ENCODE measurements around the gene CGNL1. TPM values are rescaled to one million over a fixed set of nuclear protein-coding genes. Genes with fewer than 3 reads are reported as not detected.

CGNL1 gene
- total RNA-seq, 1 donor from 2014 or later = 5.4 TPM

DNA sequence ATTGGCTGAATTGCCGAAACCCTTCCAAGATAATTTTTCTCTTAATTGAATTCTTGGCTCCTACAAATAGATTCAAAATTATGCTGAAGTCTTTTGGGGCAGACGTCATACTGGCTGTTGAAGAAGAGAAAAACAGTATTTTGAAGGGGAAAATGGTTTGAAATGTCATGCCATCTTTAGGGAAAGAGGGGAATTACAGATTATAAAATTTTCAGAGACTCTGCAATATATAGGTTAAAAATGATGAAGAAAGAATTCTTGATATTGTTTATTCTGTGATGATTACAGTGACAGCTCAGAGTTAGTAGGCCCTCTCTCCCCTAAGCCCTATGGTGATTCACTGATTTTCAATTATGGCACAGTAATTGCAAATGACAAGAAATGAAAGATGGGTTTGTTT is 86.1 kb downstream of the CGNL1 start:
- Mint-ChIP-seq H3K27ac (ENCODE audit: unreplicated experiment) (no peak overlapping the region), H3K4me1 (ENCODE audit: low read depth, unreplicated experiment) (no peaks in the 10 kb centered on the region), H3K36me3 (ENCODE audit: unreplicated experiment) (no peaks in the 10 kb centered on the region), H3K27me3 (ENCODE audit: unreplicated experiment) (no peaks in the 10 kb centered on the region), H3K9me3 (ENCODE audit: unreplicated experiment) (no peaks in the 10 kb centered on the region), H3K4me3 (ENCODE audit: unreplicated experiment) (no peak overlapping the region)
- DNase-seq = no peak
- TF ChIP-seq, protein P1, sequence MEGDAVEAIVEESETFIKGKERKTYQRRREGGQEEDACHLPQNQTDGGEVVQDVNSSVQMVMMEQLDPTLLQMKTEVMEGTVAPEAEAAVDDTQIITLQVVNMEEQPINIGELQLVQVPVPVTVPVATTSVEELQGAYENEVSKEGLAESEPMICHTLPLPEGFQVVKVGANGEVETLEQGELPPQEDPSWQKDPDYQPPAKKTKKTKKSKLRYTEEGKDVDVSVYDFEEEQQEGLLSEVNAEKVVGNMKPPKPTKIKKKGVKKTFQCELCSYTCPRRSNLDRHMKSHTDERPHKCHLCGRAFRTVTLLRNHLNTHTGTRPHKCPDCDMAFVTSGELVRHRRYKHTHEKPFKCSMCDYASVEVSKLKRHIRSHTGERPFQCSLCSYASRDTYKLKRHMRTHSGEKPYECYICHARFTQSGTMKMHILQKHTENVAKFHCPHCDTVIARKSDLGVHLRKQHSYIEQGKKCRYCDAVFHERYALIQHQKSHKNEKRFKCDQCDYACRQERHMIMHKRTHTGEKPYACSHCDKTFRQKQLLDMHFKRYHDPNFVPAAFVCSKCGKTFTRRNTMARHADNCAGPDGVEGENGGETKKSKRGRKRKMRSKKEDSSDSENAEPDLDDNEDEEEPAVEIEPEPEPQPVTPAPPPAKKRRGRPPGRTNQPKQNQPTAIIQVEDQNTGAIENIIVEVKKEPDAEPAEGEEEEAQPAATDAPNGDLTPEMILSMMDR (IDR thresholded peaks at IDR 0.05; ENCODE audit: partially characterized antibody, unreplicated experiment) = no peak

DNA sequence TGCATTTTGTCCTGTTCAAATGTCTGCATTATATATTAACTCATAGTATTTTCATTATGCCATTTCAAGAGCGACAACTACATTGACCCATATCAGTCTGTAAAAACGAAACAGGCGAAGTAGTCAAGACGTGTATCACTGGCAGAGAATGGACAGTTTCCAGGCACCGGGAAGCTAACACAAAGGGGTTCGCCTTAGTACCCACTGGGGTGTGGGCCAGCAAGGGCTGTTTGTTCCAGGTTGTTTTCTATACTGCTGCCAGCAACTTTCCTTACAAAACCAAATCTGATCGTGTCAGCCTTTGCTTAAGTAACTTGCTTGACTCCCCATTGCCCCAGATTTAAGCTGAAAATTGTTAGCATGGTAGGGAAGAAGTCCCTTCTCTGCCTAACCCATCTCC is 87.1 kb downstream of the CGNL1 start:
- DNase-seq = no peak
- TF ChIP-seq, protein P1 (IDR thresholded peaks at IDR 0.05; ENCODE audit: partially characterized antibody, unreplicated experiment) = no peak
- H3K27ac Mint-ChIP-seq (ENCODE audit: unreplicated experiment) = no peak overlapping the region
- no peaks in the 10 kb centered on the region for H3K9me3 Mint-ChIP-seq (ENCODE audit: unreplicated experiment)
- H3K4me3 Mint-ChIP-seq (ENCODE audit: unreplicated experiment) = no peak overlapping the region
- H3K27me3 Mint-ChIP-seq (ENCODE audit: unreplicated experiment) = no peaks in the 10 kb centered on the region
- no peaks in the 10 kb centered on the region for H3K36me3 Mint-ChIP-seq (ENCODE audit: unreplicated experiment)
- H3K4me1 Mint-ChIP-seq (ENCODE audit: low read depth, unreplicated experiment) = no peaks in the 10 kb centered on the region

DNA sequence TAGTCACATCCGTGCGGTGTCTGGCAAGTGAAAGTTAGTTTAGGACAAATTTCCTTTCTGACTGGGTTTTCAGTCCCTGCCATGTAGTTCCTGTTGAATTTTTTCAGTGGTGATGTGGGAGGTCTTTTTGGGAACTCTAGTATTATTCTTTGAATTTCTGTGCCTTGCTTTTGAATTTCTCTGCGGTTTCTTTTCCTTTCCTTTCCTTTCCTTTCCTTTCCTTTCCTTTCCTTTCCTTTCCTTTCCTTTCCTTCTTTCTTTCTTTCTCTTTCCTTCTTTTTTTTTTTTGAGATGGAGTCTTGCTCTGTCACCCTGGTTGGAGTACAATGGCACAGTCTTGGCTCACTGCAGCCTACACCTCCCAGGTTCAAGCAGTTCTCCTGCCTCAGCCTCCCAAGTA is 88.2 kb downstream of the CGNL1 start:
- TF ChIP-seq, protein P1 (IDR thresholded peaks at IDR 0.05; ENCODE audit: partially characterized antibody, unreplicated experiment) = no peak
- DNase-seq = no peak
- no peak overlapping the region for H3K27ac Mint-ChIP-seq (ENCODE audit: unreplicated experiment)
- H3K4me3 Mint-ChIP-seq (ENCODE audit: unreplicated experiment) = no peak overlapping the region
- no peaks in the 10 kb centered on the region for H3K9me3 Mint-ChIP-seq (ENCODE audit: unreplicated experiment)
- no peaks in the 10 kb centered on the region for H3K36me3 Mint-ChIP-seq (ENCODE audit: unreplicated experiment)
- no peaks in the 10 kb centered on the region for H3K4me1 Mint-ChIP-seq (ENCODE audit: low read depth, unreplicated experiment)
- H3K27me3 Mint-ChIP-seq (ENCODE audit: unreplicated experiment) = no peaks in the 10 kb centered on the region

DNA sequence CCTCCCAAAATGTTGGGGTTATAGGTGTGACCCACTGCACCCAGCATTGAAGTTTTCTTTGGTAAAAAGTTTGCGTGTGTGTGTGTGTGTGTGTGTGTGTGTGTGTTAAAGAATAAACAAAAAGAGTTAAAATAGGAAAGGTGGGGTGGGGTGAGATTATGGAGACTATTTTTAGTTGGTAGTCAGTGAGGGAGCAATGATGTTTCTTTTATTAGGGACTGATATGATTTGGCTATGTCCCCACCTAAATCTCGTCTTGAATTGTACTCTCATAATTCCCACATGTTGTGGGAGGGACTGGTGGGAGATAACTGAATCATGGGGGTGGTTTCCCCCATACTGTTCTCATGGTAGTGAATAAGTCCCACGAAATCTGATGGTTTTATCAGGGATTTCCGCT is 92.2 kb downstream of the CGNL1 start:
- DNase-seq = no peak
- Mint-ChIP-seq H3K27ac (ENCODE audit: unreplicated experiment) (no peak overlapping the region), H3K27me3 (ENCODE audit: unreplicated experiment) (no peaks in the 10 kb centered on the region), H3K9me3 (ENCODE audit: unreplicated experiment) (no peaks in the 10 kb centered on the region), H3K4me1 (ENCODE audit: low read depth, unreplicated experiment) (no peaks in the 10 kb centered on the region), H3K4me3 (ENCODE audit: unreplicated experiment) (no peak overlapping the region), H3K36me3 (ENCODE audit: unreplicated experiment) (no peaks in the 10 kb centered on the region)
- TF ChIP-seq, protein P1 (IDR thresholded peaks at IDR 0.05; ENCODE audit: partially characterized antibody, unreplicated experiment) = no peak

DNA sequence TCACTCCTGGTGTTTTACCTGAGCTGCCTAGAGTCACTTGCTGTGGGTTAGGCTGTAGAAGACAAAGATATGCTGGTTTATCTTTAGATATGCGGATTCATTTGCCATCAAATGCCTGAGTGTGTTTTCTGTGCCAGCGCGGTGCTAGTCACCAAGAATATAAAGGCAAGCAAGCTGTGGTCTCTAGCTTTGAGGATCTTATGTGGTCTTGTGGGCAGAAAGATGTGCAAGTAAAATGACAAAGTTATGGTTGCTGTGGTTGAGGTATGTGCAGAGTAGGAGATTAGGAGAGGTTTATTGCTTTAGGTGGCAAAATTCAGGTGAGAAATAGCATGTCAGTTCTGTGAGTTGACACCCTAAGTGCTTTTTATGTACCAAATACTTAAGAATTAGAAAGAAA is 94.2 kb downstream of the CGNL1 start:
- Mint-ChIP-seq H3K4me3 (ENCODE audit: unreplicated experiment) (no peak overlapping the region), H3K27ac (ENCODE audit: unreplicated experiment) (no peak overlapping the region), H3K27me3 (ENCODE audit: unreplicated experiment) (no peaks in the 10 kb centered on the region), H3K4me1 (ENCODE audit: low read depth, unreplicated experiment) (peaks cover 7% of the 10 kb centered on the region), H3K9me3 (ENCODE audit: unreplicated experiment) (no peaks in the 10 kb centered on the region), H3K36me3 (ENCODE audit: unreplicated experiment) (no peaks in the 10 kb centered on the region)
- DNase-seq = no peak
- TF ChIP-seq, protein P1 (IDR thresholded peaks at IDR 0.05; ENCODE audit: partially characterized antibody, unreplicated experiment) = no peak

Data from glutamatergic neuron (in vitro differentiated cells).